ENCODE data around the gene MAP3K3.

Gene MAP3K3

DNA sequence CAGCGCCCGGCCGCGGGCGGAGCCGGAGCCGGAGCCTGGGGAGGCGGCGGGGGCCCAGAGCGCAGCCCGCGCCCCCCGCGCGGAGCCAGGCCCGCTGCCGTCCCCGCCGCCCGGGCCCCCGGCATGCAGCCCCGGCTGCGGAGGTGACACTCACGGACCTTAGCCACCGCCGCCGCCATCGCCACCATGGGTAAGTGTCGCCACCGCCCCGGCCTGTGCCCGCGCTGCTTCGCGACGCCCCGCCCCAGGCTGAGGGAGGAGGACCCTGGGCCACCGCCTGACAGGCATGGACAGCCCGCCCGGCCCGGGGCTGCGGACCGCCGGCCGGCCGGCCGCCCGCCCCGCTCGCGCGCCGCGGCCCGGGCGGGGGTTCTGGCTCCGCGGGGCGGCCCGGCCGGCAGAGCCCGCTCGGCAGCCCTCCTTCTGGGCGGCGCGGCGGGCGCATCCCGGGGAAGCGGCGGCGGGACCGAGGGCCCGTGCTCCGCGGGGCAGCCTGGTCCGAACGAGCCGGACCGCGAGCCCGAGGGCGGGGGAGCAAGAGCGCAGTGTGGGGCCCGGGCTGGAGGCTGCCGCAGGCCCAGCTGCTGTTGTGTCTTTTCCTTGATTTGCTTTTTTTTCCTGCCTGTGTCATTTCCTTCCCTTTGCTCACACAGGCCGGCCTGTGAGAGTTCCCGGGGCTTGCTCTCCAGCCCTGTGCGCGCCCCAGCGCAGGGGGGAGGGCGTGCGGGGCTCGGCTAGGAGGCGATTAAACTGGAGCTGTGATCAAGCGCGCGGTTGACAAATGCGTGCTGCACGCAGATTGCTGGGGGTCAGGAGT is 565 bp downstream of the MAP3K3 start:
- DNase-seq = peak; percentile 33 to 59 (median 48)

- no peak for DNase-seq
Observed at GRCh38 chr17:63623786-63624530, 1.7 kb downstream of the MAP3K3 start.

DNA sequence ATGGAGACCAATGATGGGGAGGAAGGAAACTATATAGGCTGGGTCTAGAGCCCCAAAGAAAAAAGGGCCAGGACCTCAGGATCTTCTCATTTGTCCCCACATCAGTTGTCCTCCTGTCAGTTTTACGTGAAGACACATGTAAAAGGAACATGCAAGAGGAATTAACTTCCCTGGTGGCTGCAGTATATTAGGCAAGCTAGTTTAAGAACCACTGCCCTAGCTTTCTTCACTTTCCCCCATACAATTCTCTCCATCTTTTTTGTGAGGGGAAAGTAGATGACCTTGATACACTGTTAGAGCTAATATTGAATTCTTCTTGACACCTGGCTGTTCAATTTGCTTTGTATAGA is 2.3 kb downstream of the MAP3K3 start:
- DNase-seq = no peak

DNA sequence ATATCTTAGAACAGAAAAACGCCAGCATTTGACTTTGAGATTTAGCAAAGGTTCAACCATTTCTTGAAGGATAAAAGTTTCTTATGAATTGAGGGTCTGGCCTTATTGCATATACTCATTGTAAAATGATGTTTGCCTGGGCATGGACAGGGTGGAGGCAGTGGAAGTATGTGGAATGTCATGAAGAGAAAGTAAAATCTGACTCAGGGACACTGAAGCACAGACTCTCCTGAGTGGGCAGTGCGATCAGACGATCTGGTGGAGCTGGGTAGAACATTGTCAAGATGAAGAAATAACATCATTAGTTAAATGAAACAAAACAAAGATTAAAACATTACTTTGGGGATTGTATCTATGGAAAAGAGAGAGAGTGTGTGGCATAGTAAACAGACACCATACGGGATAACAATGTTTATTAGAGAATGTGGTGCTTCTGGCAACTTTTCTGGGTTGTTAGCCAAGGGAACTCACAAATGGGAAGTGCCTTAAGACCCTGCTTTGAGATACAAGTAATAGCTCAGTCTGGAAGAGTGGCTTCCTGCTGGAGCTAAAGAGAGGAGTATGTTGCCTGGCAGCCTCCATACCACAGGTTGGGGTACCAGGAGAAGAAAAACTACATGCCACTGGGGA is 4.4 kb downstream of the MAP3K3 start:
- no peak for DNase-seq

DNA sequence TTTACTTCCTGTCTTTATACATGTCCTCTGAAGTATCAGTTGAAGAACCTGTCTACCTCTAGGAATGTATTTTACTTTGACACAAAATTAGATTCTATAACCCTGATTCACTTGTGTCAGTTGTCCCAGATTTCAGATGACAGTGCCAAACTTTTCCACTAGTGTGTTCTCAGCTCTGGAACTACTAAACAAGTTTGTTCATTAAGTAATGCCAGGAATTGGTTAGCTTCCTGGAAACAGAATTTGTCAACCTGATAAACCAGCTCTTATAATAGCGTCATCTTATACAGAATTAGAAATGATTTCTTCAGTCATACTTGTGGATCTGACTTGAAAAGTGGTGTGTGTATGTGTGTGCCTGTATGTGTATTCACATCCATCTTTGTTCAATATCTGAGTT is 7.4 kb downstream of the MAP3K3 start:
- no peak for DNase-seq

GRCh38 chr17:63631062-63631461 is 8.8 kb downstream of the MAP3K3 start:
- no peak for DNase-seq

DNA sequence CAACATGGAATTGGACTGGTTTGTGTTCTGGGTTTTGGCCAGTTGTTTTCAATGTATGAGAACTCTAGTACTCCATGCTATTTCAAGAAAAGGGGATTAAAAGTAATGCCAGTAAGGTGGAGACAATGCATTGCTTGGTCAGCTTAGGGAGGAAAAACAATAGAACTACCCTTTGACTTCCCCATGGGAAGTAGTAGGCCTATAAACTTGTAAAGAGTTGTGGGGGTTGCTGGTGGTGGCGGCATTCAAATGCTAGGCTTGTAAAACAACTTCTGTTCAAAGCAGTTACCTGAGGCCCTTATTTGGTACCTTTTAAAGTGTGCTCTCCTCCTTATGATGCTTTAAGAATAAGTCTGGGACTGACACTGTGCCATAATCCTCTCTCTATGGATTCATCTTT is 9.4 kb downstream of the MAP3K3 start:
- DNase-seq = no peak

- no peak for DNase-seq
Observed at GRCh38 chr17:63633742-63634141, 11.5 kb downstream of the MAP3K3 start.

GRCh38 chr17:63634163-63634562 is 11.9 kb downstream of the MAP3K3 start:
- no peak for DNase-seq

DNA sequence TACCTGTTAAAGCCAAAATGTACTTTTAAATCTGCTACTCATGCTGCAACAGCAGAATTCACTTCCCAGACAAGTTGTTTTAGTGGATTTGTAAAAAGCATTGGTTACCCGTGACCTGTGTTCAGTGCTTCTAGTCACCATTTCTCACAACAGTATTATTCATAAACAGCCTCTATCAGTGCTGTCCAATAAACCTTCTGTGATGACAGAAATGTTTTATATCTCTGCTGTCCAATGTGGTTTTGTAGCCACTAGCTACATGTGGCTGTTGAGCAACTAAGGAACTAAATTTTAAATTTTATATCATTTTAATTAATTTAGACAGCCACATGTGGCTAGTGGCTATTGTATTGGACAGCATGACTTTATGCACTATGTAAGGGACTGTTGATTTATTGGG is 12.6 kb downstream of the MAP3K3 start:
- DNase-seq = no peak

GRCh38 chr17:63635290-63635689 is 13.1 kb downstream of the MAP3K3 start:
- no peak for DNase-seq

DNA sequence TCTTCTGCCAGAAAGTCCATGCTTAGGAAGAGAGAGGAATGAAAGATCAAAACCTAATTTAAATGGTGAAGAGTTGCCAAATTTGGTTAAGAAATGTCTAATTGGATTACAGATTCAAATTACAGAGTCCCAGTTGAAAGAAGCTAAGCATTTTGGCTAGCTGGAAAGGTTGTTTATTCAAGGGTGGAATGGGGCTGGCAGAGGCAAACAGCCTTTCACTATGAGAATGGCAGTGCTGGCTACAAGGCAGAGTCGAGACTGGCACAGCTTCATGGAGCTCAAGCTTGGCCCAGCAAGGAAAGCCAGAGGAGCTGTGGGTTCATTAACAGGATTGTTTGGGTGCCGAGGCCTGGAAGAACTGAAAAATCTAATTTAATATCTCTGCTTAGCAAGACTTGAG is 13.6 kb downstream of the MAP3K3 start:
- DNase-seq = no peak

- no peak for DNase-seq
Observed at GRCh38 chr17:63639125-63639524, 16.9 kb downstream of the MAP3K3 start.

GRCh38 chr17:63640038-63640437 is 17.8 kb downstream of the MAP3K3 start:
- DNase-seq = no peak

GRCh38 chr17:63641692-63642448 is 19.7 kb downstream of the MAP3K3 start:
- no peak for DNase-seq

DNA sequence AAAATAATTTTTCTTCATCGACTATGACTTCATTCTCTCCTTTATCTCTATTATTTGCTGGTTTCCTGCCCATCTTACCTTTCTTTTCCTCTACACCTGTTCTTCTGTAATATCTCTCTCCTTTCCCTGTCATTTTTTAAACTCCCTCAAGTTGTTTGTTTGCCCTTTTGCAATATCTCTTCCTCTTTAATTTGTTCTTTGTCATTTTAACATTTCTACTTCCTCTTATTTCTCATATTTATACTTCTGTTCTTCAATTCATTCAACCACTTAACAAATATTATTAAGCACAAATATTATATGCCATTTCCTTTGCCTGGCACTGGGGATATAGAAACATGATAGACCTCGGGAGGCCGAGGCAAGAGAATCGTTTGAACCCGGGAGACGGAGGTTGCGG is 22.6 kb downstream of the MAP3K3 start:
- no peak for DNase-seq

DNA sequence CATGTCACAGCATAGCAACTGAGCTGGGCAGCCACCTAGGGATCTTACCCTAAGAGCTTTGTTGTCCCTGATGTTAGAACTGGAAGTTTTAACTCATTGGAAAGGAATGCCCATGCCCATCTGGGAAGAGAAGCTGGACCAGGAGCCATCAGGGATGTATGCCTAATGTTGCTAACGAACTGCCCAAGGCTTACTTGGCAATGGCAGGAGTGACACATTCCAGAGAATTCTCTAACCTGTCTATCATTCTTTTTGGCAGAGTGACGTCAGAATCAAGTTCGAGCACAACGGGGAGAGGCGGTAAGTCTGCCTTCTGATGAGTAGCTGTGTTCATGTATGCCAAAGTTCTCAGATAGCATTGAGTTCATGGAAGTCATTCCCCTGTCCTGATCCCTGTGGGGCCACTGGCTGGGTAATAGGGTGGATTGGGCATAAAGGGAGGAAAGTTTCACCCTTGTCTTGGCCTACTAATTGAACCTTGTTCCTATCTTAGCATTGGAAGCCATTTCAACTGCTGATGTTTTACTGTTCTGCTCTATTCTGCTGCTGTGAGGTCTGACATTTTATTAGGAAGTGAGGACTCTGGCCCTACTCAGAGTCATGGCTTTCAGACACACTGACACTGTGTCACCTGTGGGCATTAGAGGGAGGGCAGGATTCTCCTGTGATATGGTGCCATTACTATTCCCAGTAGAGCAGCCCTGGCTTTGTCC is 23.7 kb downstream of the MAP3K3 start:
- no peak for DNase-seq

DNA sequence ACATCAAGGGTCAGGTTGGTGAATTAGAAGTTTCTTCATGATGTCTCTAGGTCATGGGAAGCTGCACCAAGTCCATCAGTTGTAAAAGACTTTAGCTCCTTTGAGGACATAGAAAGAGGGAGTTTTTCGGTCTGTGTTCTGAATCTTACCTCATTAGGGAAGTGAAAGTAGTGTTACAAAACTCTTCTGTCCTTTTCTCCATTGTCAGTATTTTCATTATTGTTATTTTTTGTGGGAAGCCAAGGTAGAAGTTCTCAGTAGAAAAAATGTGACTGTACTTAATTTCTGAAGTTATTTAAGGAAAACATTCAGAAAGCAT is 24.2 kb downstream of the MAP3K3 start:
- no peak for DNase-seq

DNA sequence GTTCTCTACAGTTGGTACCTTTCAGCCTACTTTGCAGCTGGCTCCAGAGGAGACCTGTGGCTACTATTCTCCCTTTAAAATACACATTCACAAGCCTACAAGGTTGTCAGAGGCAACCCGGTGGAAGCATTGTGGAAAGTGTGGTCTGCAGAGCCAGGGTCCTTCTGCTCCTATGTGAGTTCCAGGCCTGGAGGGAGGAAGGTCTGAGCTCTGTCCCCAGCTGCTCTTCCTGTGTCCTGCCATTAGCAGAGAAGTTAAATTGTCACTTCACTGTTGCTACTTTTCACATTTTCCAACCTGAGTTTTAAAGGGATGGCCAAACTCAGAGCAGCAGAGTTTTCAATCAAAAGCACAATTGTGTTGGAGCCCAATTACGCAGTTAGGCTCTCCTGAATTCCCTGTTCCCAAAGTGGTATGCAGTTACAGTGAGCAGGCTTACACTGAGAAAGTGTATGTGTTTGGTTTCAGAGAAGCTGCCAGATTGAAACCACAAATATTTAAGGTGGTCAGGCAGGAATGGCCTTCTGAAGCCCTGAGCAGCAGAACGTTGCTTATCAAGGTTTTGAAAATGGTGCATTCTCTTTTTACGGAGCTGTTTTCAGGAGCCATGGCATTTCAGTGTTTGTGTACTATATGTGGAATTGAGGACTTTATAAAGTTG is 25.0 kb downstream of the MAP3K3 start:
- DNase-seq = no peak

DNA sequence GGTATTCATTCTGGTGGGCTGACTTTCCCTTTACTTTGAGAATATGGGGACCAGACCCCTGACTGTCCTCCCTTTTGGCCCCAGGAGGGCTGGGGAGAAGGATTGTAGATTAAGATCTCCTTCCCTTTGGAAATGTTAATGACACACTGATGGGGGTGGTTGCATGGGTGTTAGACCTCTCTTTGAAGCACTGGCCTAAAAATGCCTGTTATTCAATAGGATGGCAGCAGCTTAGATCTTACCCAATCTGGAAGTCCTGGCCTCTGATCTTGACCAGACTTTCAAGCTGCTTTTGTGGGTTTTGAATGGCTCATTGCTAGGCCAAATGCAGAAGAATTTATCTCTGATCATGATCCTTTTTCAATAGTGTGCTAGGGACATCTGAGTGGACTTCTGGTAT is 25.7 kb downstream of the MAP3K3 start:
- DNase-seq = no peak

DNA sequence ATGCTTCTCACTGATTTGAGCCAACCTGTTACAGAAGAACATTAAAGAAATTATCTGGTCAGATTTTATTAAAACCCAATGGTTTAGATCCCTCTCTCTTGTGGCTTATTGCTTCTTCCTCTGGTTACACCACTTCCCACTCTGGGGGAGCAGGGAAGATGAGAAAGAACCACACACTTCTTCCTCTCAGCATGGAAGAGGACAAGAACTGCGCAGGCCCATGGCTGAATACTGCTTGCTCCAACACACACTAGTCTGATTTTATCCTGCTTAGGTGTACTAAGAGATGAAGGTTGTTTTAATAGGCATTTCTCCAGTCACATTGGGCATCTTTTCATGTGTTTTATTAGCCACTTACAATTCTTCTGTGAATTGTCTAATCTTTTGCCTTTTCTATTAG is 27.6 kb downstream of the MAP3K3 start:
- DNase-seq = no peak

- DNase-seq = no peak
Observed at GRCh38 chr17:63652106-63652505, 29.9 kb downstream of the MAP3K3 start.
